ENCODE results near the gene ZNF467.

GRCh38 chr7:149723795-149724495 lies 49.4 kb downstream of the ZNF467 start:
- TF ChIP-seq POLR2A (IDR thresholded peaks at IDR 0.05) (no peak), CTCF (IDR thresholded peaks at IDR 0.05) (no peak)

Data from esophagus squamous epithelium (tissue), 4 donors.